ENCODE data around the gene ANO5.

GRCh38 chr11:22275600-22275999 lies 82.7 kb downstream of the ANO5 start:
- TF ChIP-seq CTCF (conservative IDR thresholded peaks at IDR 0.05; ENCODE audit: low read depth, low read length) (no peak), EZH2 (IDR thresholded peaks at IDR 0.05; ENCODE audit: borderline replicate concordance, low read depth, low read length, poor library complexity, severe bottlenecking) (no peak)

All from A673 (cell line).